Body of pancreas (tissue), 4 donors: Measurements from ENCODE around the gene WFDC5.

Experiments
- POLR2A ChIP-seq, 3 donors: fragments of 450-650 bp; IDR thresholded peaks; one replicate each; pipeline ENCODE4 v1.6.1; 2016; ENCODE audit warnings: antibody characterized with exemption in 3 of 3, mild to moderate bottlenecking in 2 of 3
- TF ChIP-seq, protein P1 (sequence below), 7 experiments: fragments of 450-650 bp in 4 of 7; fragments of 200-600 bp in 3 of 7; sonication (generic) in 3 of 7; IDR thresholded peaks; one replicate each; pipeline ENCODE4 v1.5.1; 2016 to 2019; ENCODE audit warnings: antibody characterized with exemption in 7 of 7

DNA sequence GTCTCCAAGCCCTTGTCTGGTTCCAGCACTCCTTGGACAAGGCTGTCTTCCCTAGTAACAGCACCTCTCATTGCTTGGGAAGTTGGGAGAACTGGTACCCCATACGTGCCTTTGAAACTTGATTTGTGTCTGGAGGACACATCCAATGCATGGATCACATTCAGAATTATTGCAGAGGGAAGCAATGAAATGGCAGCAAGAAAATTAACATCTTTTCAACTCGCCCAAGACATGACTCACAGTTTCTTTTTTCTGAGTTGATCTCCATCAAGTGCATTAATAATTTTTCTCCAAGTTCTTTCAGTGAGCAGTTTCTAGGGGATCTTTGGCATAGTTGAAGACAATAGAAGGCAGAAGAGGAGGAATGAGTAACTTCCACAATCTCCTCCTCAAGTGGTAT, 37.4 kb upstream of the WFDC5 start:
- TF ChIP-seq, protein P1, sequence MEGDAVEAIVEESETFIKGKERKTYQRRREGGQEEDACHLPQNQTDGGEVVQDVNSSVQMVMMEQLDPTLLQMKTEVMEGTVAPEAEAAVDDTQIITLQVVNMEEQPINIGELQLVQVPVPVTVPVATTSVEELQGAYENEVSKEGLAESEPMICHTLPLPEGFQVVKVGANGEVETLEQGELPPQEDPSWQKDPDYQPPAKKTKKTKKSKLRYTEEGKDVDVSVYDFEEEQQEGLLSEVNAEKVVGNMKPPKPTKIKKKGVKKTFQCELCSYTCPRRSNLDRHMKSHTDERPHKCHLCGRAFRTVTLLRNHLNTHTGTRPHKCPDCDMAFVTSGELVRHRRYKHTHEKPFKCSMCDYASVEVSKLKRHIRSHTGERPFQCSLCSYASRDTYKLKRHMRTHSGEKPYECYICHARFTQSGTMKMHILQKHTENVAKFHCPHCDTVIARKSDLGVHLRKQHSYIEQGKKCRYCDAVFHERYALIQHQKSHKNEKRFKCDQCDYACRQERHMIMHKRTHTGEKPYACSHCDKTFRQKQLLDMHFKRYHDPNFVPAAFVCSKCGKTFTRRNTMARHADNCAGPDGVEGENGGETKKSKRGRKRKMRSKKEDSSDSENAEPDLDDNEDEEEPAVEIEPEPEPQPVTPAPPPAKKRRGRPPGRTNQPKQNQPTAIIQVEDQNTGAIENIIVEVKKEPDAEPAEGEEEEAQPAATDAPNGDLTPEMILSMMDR (IDR thresholded peaks at IDR 0.05): no peak
- no peak for TF ChIP-seq POLR2A (IDR thresholded peaks at IDR 0.05)
